GM19043 (cell line): ENCODE data around the gene C8B.

Source experiments
- ATAC-seq: cut with Tn5 transposase; IDR thresholded peaks from one replicate; pipeline ENCODE4 v1.9.1; 2021; ENCODE audit warnings: low read depth; ENCODE audit not compliant: unreplicated experiment

The C8B gene

GRCh38 chr1:56965916-56966697 is at the start of gene C8B:
TSS of gene C8B (minus strand) at chr1:56966015. CDS start at chr1:56965948, 67 bp downstream.
- no peak for ATAC-seq

GRCh38 chr1:57015071-57015470 is 49.3 kb upstream of the C8B start:
- no peak for ATAC-seq

GRCh38 chr1:57013522-57013921 is 47.7 kb upstream of the C8B start:
- ATAC-seq: no peak

- ATAC-seq: no peak
These were observed 46.5 kb upstream of the C8B start for GRCh38 chr1:57012315-57012714.

- no peak for ATAC-seq
These were observed 44.7 kb upstream of the C8B start for GRCh38 chr1:57010511-57010910.

- ATAC-seq: no peak
These were observed 42.1 kb upstream of the C8B start for GRCh38 chr1:57007948-57008347.

GRCh38 chr1:57007472-57007871 is 41.7 kb upstream of the C8B start:
- no peak for ATAC-seq

GRCh38 chr1:57003398-57004139 is 37.8 kb upstream of the C8B start:
- no peak for ATAC-seq

GRCh38 chr1:56995414-56996100 is 29.7 kb upstream of the C8B start:
- no peak for ATAC-seq

- ATAC-seq: no peak
These were observed 27.7 kb upstream of the C8B start for GRCh38 chr1:56993475-56993874.

- ATAC-seq: no peak
These were observed 26.7 kb upstream of the C8B start for GRCh38 chr1:56992318-56993125.

GRCh38 chr1:56991576-56991975 is 25.8 kb upstream of the C8B start:
- ATAC-seq: no peak

- no peak for ATAC-seq
These were observed 20.6 kb upstream of the C8B start for GRCh38 chr1:56986397-56986796.

- ATAC-seq: no peak
These were observed 20.0 kb upstream of the C8B start for GRCh38 chr1:56985857-56986256.

GRCh38 chr1:56983484-56983883 is 17.7 kb upstream of the C8B start:
- no peak for ATAC-seq

GRCh38 chr1:56979986-56980755 is 14.4 kb upstream of the C8B start:
- ATAC-seq: no peak

- ATAC-seq: no peak
These were observed 13.0 kb upstream of the C8B start for GRCh38 chr1:56978819-56979218.

GRCh38 chr1:56977910-56978309 is 12.1 kb upstream of the C8B start:
- ATAC-seq: no peak

- no peak for ATAC-seq
These were observed 9.6 kb upstream of the C8B start for GRCh38 chr1:56975446-56975845.
